ENCODE results near the gene WDPCP.

DNA sequence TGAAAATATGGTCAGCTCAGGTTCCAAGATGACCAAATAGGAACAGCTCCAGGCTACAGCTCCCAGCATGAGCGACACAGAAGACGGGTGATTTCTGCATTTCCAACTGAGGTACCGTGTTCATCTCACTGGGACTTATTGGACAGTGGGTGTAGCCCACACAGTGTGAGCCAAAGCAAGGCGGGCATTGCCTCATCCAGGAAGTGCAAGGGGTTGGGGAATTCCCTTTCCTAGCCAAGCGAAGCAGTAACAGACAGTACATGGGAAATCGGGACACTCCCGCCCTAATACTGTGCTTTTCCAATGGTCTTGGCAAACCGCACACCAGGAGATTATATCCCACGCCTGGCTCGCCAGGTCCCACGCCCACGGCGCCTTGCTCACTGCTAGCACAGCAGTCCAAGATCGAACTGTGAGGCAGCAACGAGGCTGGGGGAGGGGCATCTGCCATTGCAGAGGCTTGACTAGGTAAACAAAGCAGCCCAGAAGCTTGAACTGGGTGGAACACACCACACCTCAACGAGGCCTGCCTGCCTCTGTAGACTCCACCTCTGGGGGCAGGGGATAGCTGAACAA, 57.5 kb downstream of the WDPCP start:
- TF ChIP-seq, protein P1, sequence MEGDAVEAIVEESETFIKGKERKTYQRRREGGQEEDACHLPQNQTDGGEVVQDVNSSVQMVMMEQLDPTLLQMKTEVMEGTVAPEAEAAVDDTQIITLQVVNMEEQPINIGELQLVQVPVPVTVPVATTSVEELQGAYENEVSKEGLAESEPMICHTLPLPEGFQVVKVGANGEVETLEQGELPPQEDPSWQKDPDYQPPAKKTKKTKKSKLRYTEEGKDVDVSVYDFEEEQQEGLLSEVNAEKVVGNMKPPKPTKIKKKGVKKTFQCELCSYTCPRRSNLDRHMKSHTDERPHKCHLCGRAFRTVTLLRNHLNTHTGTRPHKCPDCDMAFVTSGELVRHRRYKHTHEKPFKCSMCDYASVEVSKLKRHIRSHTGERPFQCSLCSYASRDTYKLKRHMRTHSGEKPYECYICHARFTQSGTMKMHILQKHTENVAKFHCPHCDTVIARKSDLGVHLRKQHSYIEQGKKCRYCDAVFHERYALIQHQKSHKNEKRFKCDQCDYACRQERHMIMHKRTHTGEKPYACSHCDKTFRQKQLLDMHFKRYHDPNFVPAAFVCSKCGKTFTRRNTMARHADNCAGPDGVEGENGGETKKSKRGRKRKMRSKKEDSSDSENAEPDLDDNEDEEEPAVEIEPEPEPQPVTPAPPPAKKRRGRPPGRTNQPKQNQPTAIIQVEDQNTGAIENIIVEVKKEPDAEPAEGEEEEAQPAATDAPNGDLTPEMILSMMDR (conservative IDR thresholded peaks at IDR 0.05; ENCODE audit: low read depth in 2 of 2) = no peak
- TF ChIP-seq EZH2 (IDR thresholded peaks at IDR 0.05; ENCODE audit: low read depth, unreplicated experiment) (no peak), REST (IDR thresholded peaks at IDR 0.05; ENCODE audit: unreplicated experiment) (no peak)
